Measurements from ENCODE around the gene SYNDIG1. TPM values are rescaled to one million over a fixed set of nuclear protein-coding genes. Genes with fewer than 3 reads are reported as not detected.
A peak's percentile ranks its signal among the peaks of the same experiment; 100 is the strongest.

SYNDIG1 gene
- total RNA-seq, 1 experiment from 2014 or later: not detected

- H3K36me3 ChIP-seq (ENCODE audit: low read depth, low read length): no peaks in the 10 kb centered on the region
- H3K27me3 ChIP-seq (ENCODE audit: low read length): peaks cover 56% of the 10 kb centered on the region
- H3K27ac ChIP-seq (ENCODE audit: low read length): no peak overlapping the region
- ATAC-seq: no peak
- TF ChIP-seq, protein P1, sequence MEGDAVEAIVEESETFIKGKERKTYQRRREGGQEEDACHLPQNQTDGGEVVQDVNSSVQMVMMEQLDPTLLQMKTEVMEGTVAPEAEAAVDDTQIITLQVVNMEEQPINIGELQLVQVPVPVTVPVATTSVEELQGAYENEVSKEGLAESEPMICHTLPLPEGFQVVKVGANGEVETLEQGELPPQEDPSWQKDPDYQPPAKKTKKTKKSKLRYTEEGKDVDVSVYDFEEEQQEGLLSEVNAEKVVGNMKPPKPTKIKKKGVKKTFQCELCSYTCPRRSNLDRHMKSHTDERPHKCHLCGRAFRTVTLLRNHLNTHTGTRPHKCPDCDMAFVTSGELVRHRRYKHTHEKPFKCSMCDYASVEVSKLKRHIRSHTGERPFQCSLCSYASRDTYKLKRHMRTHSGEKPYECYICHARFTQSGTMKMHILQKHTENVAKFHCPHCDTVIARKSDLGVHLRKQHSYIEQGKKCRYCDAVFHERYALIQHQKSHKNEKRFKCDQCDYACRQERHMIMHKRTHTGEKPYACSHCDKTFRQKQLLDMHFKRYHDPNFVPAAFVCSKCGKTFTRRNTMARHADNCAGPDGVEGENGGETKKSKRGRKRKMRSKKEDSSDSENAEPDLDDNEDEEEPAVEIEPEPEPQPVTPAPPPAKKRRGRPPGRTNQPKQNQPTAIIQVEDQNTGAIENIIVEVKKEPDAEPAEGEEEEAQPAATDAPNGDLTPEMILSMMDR (conservative IDR thresholded peaks at IDR 0.05; ENCODE audit: low read depth, low read length): no peak
- TF ChIP-seq EZH2phosphoT487 (IDR thresholded peaks at IDR 0.05; ENCODE audit: borderline replicate concordance, low read length) (no peak), EZH2 (IDR thresholded peaks at IDR 0.05; ENCODE audit: low read length, unreplicated experiment) (no peak)
- H4K20me1 ChIP-seq (ENCODE audit: low read length): no peaks in the 10 kb centered on the region
- H2AFZ ChIP-seq (ENCODE audit: low read length): no peak overlapping the region
- CTCF ChIA-PET: no interaction called here
- H3K9me3 ChIP-seq (ENCODE audit: low read length): no peaks in the 10 kb centered on the region
- no peak for DNase-seq
- no peak overlapping the region for H3K4me3 ChIP-seq (ENCODE audit: low read length)
- no peaks in the 10 kb centered on the region for H3K9me2 ChIP-seq (replicated peaks; ENCODE audit: low read length)
- intact Hi-C loops (cut with micrococcal nuclease): no loop called here
- no peak overlapping the region for H3K9ac ChIP-seq (ENCODE audit: low read length)
- H3F3A ChIP-seq (ENCODE audit: low read length, unreplicated experiment): no peaks in the 10 kb centered on the region
- H3K4me2 ChIP-seq (ENCODE audit: low read length): no peak overlapping the region
- H3K79me2 ChIP-seq (ENCODE audit: low read length): no peaks in the 10 kb centered on the region
- POLR2A ChIA-PET (ENCODE audit: unreplicated experiment): no interaction called here
- BruUV-seq (replicated peaks): no TSS peak
- no peaks in the 10 kb centered on the region for H3K4me1 ChIP-seq (ENCODE audit: insufficient read depth, low read length)
These were observed 61.8 kb downstream of the SYNDIG1 start for GRCh38 chr20:24531202-24531601.

DNA sequence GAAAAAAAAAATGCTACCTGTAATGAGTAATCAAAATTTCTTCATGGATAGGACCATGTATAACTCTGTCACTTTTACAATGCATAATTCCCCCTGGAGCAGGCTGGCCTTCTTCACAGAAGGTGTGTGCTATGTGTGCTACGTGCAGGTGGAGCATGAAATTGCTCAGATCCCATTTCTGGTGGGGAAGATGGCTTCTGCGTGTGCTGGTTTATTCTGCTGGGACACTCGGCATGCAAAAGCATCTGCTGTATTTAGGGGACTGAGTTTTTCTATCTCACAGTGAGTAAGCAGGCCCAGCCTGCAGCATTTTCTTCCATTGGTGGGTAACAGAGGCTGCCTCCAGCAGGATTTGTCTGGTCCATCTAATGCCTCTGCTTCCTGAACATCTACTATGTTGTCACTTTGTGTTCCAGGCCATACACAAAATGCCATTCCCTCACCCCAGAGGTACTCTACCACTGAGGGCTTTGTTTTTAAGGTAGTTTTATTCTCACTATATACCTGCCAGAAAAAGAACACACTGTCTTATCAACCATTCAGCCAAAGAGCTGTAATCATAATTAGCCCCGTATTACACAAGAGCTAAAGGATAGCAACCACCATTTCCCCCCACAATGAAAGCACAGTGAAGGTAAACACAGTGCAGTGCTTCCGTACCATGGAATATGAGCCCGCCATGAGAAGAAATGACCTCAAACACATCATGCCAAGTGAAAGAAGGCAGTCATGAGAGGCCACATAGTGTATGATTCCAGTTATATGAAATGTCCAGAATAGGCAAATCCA, 62.4 kb downstream of the SYNDIG1 start:
- no peak overlapping the region for H3K4me2 ChIP-seq (ENCODE audit: low read length)
- TF ChIP-seq EZH2phosphoT487 (IDR thresholded peaks at IDR 0.05; ENCODE audit: borderline replicate concordance, low read length): no peak
- TF ChIP-seq, protein P1 (conservative IDR thresholded peaks at IDR 0.05; ENCODE audit: low read depth, low read length): no peak
- no peak for TF ChIP-seq EZH2 (IDR thresholded peaks at IDR 0.05; ENCODE audit: low read length, unreplicated experiment)
- H3K9me3 ChIP-seq (ENCODE audit: low read length): no peaks in the 10 kb centered on the region
- DNase-seq (no peak), ATAC-seq (no peak)
- H3K27ac ChIP-seq (ENCODE audit: low read length): no peak overlapping the region
- ChIA-PET POLR2A (ENCODE audit: unreplicated experiment) (no interaction called here), CTCF (no interaction called here)
- no peaks in the 10 kb centered on the region for H3K79me2 ChIP-seq (ENCODE audit: low read length)
- H3K27me3 ChIP-seq (ENCODE audit: low read length): peaks cover 59% of the 10 kb centered on the region
- no peaks in the 10 kb centered on the region for H3K9me2 ChIP-seq (replicated peaks; ENCODE audit: low read length)
- H2AFZ ChIP-seq (ENCODE audit: low read length): no peak overlapping the region
- no peaks in the 10 kb centered on the region for H3K36me3 ChIP-seq (ENCODE audit: low read depth, low read length)
- no TSS peak for BruUV-seq (replicated peaks)
- no peak overlapping the region for H3K4me3 ChIP-seq (ENCODE audit: low read length)
- no peaks in the 10 kb centered on the region for H3K4me1 ChIP-seq (ENCODE audit: insufficient read depth, low read length)
- intact Hi-C loops (cut with micrococcal nuclease): no loop called here
- no peaks in the 10 kb centered on the region for H3F3A ChIP-seq (ENCODE audit: low read length, unreplicated experiment)
- H4K20me1 ChIP-seq (ENCODE audit: low read length): no peaks in the 10 kb centered on the region
- no peak overlapping the region for H3K9ac ChIP-seq (ENCODE audit: low read length)

DNA sequence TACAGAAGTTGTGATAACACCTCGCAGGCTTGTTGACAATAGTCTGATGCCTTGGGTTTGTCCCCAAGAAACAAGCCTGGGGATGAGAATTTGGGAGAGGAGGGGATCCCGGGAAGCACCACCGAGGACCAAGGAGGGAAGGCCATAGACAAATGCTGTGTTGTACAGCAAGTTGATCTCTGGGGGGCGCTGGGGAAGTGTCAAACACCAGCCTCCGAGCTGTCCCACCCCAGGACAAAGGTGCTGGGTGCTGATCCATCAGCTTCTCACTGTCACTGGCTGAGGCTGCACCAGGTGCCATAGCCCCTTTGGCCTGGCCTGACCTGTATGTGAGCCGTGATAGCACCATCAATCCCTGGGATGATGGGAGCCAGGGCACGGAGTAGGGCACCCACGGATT, 64.0 kb downstream of the SYNDIG1 start:
- POLR2A ChIA-PET (ENCODE audit: unreplicated experiment): no interaction called here
- H3K9ac ChIP-seq (ENCODE audit: low read length): no peak overlapping the region
- H3K9me2 ChIP-seq (replicated peaks; ENCODE audit: low read length): no peaks in the 10 kb centered on the region
- no peaks in the 10 kb centered on the region for H4K20me1 ChIP-seq (ENCODE audit: low read length)
- no peak overlapping the region for H3K4me3 ChIP-seq (ENCODE audit: low read length)
- DNase-seq (no peak), ATAC-seq (no peak)
- H3K9me3 ChIP-seq (ENCODE audit: low read length): no peaks in the 10 kb centered on the region
- BruUV-seq (replicated peaks): no TSS peak
- no peaks in the 10 kb centered on the region for H3K79me2 ChIP-seq (ENCODE audit: low read length)
- intact Hi-C loops (cut with micrococcal nuclease): no loop called here
- H3K27me3 ChIP-seq (ENCODE audit: low read length): peaks cover 60% of the 10 kb centered on the region
- no peaks in the 10 kb centered on the region for H3K4me1 ChIP-seq (ENCODE audit: insufficient read depth, low read length)
- no peaks in the 10 kb centered on the region for H3F3A ChIP-seq (ENCODE audit: low read length, unreplicated experiment)
- H3K4me2 ChIP-seq (ENCODE audit: low read length): no peak overlapping the region
- no peak overlapping the region for H3K27ac ChIP-seq (ENCODE audit: low read length)
- H2AFZ ChIP-seq (ENCODE audit: low read length): no peak overlapping the region
- CTCF ChIA-PET: no interaction called here
- TF ChIP-seq EZH2phosphoT487 (IDR thresholded peaks at IDR 0.05; ENCODE audit: borderline replicate concordance, low read length): no peak
- TF ChIP-seq, protein P1 (conservative IDR thresholded peaks at IDR 0.05; ENCODE audit: low read depth, low read length): 0 out of 2 replicates have a peak, but pooled peaks have one; percentile 16
- TF ChIP-seq EZH2 (IDR thresholded peaks at IDR 0.05; ENCODE audit: low read length, unreplicated experiment): no peak
- H3K36me3 ChIP-seq (ENCODE audit: low read depth, low read length): no peaks in the 10 kb centered on the region

Data from PC-3 (cell line).